H1 (cell line): ENCODE measurements around the gene KLF9. TPM values are rescaled to one million over a fixed set of nuclear protein-coding genes. Genes with fewer than 3 reads are reported as not detected.

ENCODE experiments used
- ASH2L ChIP-seq: fragments of 200-600, 300-600 bp; sonication (generic); IDR thresholded peaks from one replicate; pipeline ENCODE4 v1.7.1; 2017; ENCODE audit warnings: low read length
- EP300 ChIP-seq, 2 experiments: IDR thresholded peaks; 1 replicate in 1 of 2; 2 replicates in 1 of 2; pipeline ENCODE4 v1.6.1; 2011 to 2012; ENCODE audit warnings: low read depth in 2 of 2, low read length in 2 of 2, mild to moderate bottlenecking in 2 of 2, borderline replicate concordance in 1 of 2, inconsistent platforms in 1 of 2, moderate library complexity in 1 of 2
- MAFK ChIP-seq: IDR thresholded peaks from 2 replicates; pipeline ENCODE4 v1.6.1; 2012; ENCODE audit warnings: low read depth, mild to moderate bottlenecking, improper control_type of control experiment, low read length
- NANOG ChIP-seq: IDR thresholded peaks from 2 replicates; pipeline ENCODE4 v1.6.1; 2011; ENCODE audit warnings: low read length, low read depth, mild to moderate bottlenecking, inconsistent platforms; ENCODE audit not compliant: insufficient read depth, poor library complexity, severe bottlenecking
- PHF8 ChIP-seq: fragments of 200-600 bp; sonication (generic); conservative IDR thresholded peaks from 2 replicates; pipeline ENCODE4 v1.7.1; 2012; ENCODE audit warnings: low read depth, mild to moderate bottlenecking, inconsistent platforms, low read length, moderate library complexity
- RBBP5 ChIP-seq: IDR thresholded peaks from 2 replicates; pipeline ENCODE4 v1.7.1; 2012; ENCODE audit warnings: low read depth, mild to moderate bottlenecking, inconsistent platforms, low read length, moderate library complexity, borderline replicate concordance
- SIX5 ChIP-seq: IDR thresholded peaks from 2 replicates; pipeline ENCODE4 v1.6.1; 2011; ENCODE audit warnings: mild to moderate bottlenecking, low read depth, low read length
- TCF12 ChIP-seq: IDR thresholded peaks from 2 replicates; pipeline ENCODE4 v1.6.1; 2011; ENCODE audit warnings: low read depth, mild to moderate bottlenecking, low read length
- ZNF274 ChIP-seq: IDR thresholded peaks from 2 replicates; pipeline ENCODE4 v1.7.0; 2012; ENCODE audit warnings: low read length, borderline replicate concordance; ENCODE audit errors: extremely low read depth
- polyA plus RNA-seq, 7 experiments: library from polyadenylated mRNA; depleted of rRNA in 3 of 7; stranded (reverse) in 5 of 7; unstranded in 2 of 7; fragments of >200 nt in 5 of 7; fragments of 200-250 nt in 2 of 7; gene quantifications; 1 replicate in 5 of 7; 2 replicates in 1 of 7; 4 replicates in 1 of 7; pipeline versions ENCODE4 v1.2.1 to v1.2.3, GENCODE V29; 2011 to 2013; ENCODE audit warnings: missing spikeins in 2 of 7, mixed read lengths in 2 of 7
- total RNA-seq: library from RNA; stranded (reverse); fragmentation: NEBNext Ultra II Directional; extraction: Animal tissue kit (Norgen Biotek cat#: 25700); gene quantifications from 2 replicates; pipeline ENCODE4 v1.2.1, GENCODE V29; 2021
- TF ChIP-seq, protein P1 (sequence below): fragments of 300-600 bp; sonication (generic); IDR thresholded peaks from 2 replicates; pipeline ENCODE4 v1.7.1; 2012; ENCODE audit warnings: low read length, moderate library complexity, mild to moderate bottlenecking, inconsistent platforms; ENCODE audit not compliant: insufficient replicate concordance
- TF ChIP-seq, protein P2 (sequence below): IDR thresholded peaks from 2 replicates; pipeline ENCODE4 v1.6.1; 2012; ENCODE audit warnings: inconsistent platforms

KLF9 gene
- total and polyA plus RNA-seq, 2 of the 8 experiments (the other 6 are each of a cell fraction or from before 2014, with no cell fraction given), result 0.47 to 0.82 TPM

DNA sequence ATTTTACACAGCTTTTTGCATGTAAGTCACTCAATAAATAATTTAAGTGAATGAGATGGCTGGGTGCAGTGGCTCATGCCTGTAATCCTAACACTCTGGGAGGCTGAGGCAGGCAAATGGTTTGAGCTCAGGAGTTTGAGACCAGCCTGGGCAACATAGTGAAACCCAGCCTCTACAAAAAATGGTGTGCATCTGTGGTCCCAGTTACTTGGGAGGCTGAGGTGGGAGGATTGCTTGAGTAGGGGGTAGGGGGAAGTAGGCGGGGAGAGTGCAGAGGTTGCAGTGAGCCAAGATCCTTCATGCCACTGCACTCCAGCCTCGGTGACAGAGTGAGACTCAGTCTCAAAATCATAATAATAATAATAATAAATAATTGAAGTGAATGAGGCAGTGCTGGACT is 10.2 kb downstream of the KLF9 start (continued):
- TF ChIP-seq, protein P1, sequence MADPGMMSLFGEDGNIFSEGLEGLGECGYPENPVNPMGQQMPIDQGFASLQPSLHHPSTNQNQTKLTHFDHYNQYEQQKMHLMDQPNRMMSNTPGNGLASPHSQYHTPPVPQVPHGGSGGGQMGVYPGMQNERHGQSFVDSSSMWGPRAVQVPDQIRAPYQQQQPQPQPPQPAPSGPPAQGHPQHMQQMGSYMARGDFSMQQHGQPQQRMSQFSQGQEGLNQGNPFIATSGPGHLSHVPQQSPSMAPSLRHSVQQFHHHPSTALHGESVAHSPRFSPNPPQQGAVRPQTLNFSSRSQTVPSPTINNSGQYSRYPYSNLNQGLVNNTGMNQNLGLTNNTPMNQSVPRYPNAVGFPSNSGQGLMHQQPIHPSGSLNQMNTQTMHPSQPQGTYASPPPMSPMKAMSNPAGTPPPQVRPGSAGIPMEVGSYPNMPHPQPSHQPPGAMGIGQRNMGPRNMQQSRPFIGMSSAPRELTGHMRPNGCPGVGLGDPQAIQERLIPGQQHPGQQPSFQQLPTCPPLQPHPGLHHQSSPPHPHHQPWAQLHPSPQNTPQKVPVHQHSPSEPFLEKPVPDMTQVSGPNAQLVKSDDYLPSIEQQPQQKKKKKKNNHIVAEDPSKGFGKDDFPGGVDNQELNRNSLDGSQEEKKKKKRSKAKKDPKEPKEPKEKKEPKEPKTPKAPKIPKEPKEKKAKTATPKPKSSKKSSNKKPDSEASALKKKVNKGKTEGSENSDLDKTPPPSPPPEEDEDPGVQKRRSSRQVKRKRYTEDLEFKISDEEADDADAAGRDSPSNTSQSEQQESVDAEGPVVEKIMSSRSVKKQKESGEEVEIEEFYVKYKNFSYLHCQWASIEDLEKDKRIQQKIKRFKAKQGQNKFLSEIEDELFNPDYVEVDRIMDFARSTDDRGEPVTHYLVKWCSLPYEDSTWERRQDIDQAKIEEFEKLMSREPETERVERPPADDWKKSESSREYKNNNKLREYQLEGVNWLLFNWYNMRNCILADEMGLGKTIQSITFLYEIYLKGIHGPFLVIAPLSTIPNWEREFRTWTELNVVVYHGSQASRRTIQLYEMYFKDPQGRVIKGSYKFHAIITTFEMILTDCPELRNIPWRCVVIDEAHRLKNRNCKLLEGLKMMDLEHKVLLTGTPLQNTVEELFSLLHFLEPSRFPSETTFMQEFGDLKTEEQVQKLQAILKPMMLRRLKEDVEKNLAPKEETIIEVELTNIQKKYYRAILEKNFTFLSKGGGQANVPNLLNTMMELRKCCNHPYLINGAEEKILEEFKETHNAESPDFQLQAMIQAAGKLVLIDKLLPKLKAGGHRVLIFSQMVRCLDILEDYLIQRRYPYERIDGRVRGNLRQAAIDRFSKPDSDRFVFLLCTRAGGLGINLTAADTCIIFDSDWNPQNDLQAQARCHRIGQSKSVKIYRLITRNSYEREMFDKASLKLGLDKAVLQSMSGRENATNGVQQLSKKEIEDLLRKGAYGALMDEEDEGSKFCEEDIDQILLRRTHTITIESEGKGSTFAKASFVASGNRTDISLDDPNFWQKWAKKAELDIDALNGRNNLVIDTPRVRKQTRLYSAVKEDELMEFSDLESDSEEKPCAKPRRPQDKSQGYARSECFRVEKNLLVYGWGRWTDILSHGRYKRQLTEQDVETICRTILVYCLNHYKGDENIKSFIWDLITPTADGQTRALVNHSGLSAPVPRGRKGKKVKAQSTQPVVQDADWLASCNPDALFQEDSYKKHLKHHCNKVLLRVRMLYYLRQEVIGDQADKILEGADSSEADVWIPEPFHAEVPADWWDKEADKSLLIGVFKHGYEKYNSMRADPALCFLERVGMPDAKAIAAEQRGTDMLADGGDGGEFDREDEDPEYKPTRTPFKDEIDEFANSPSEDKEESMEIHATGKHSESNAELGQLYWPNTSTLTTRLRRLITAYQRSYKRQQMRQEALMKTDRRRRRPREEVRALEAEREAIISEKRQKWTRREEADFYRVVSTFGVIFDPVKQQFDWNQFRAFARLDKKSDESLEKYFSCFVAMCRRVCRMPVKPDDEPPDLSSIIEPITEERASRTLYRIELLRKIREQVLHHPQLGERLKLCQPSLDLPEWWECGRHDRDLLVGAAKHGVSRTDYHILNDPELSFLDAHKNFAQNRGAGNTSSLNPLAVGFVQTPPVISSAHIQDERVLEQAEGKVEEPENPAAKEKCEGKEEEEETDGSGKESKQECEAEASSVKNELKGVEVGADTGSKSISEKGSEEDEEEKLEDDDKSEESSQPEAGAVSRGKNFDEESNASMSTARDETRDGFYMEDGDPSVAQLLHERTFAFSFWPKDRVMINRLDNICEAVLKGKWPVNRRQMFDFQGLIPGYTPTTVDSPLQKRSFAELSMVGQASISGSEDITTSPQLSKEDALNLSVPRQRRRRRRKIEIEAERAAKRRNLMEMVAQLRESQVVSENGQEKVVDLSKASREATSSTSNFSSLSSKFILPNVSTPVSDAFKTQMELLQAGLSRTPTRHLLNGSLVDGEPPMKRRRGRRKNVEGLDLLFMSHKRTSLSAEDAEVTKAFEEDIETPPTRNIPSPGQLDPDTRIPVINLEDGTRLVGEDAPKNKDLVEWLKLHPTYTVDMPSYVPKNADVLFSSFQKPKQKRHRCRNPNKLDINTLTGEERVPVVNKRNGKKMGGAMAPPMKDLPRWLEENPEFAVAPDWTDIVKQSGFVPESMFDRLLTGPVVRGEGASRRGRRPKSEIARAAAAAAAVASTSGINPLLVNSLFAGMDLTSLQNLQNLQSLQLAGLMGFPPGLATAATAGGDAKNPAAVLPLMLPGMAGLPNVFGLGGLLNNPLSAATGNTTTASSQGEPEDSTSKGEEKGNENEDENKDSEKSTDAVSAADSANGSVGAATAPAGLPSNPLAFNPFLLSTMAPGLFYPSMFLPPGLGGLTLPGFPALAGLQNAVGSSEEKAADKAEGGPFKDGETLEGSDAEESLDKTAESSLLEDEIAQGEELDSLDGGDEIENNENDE, result no peak
- TF ChIP-seq ZNF274, result no peak
- no peak for TF ChIP-seq PHF8
- no peak for TF ChIP-seq EP300 (IDR thresholded peaks at IDR 0.05; ENCODE audit: borderline replicate concordance in 1 of 2, low read depth in 2 of 2, low read length in 2 of 2)
- TF ChIP-seq RBBP5, result no peak
- TF ChIP-seq MAFK, result no peak
- TF ChIP-seq TCF12, result no peak
- no peak for TF ChIP-seq ASH2L
- no peak for TF ChIP-seq SIX5
- TF ChIP-seq, protein P2, sequence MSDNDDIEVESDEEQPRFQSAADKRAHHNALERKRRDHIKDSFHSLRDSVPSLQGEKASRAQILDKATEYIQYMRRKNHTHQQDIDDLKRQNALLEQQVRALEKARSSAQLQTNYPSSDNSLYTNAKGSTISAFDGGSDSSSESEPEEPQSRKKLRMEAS, result no peak
- no peak for TF ChIP-seq NANOG
